Astrocyte (in vitro differentiated cells and primary cell): ENCODE results near the gene TBC1D8. TPM values are rescaled to one million over a fixed set of nuclear protein-coding genes. Genes with fewer than 3 reads are reported as not detected.

Source experiments
- DNase-seq: peaks from one replicate; pipeline ENCODE4 v3.0.0-alpha.2; 2010; ENCODE audit warnings: low read depth
- FAIRE-seq: peaks from 2 replicates; lab custom pipeline; 2011; peaks lifted over from hg19 to GRCh38; lab: Jason Lieb, UNC
- H2AFZ ChIP-seq: 2 replicates; pipeline ENCODE4 v1.6.0; 2012; ENCODE audit warnings: low read depth, low read length, inconsistent platforms
- H3K27ac ChIP-seq: 2 replicates; pipeline ENCODE4 v1.5.1; 2011; ENCODE audit warnings: low read depth, low read length, inconsistent platforms
- H3K27me3 ChIP-seq: 2 replicates; pipeline ENCODE4 v1.6.0; 2011; ENCODE audit warnings: low read length, inconsistent platforms; ENCODE audit not compliant: insufficient read depth
- H3K36me3 ChIP-seq: 2 replicates; pipeline ENCODE4 v1.5.1; 2011; ENCODE audit warnings: low read length, inconsistent platforms; ENCODE audit not compliant: insufficient read depth
- H3K4me1 ChIP-seq: 2 replicates; pipeline ENCODE4 v1.5.1; 2011; ENCODE audit warnings: low read length, inconsistent platforms; ENCODE audit not compliant: insufficient read depth
- H3K4me2 ChIP-seq: 2 replicates; pipeline ENCODE4 v1.6.0; 2012; ENCODE audit warnings: low read length, inconsistent platforms
- H3K4me3 ChIP-seq: 2 replicates; pipeline ENCODE4 v1.5.1; 2011; ENCODE audit warnings: low read depth, mild to moderate bottlenecking, low read length, inconsistent platforms; ENCODE audit not compliant: insufficient read depth
- H3K79me2 ChIP-seq: 2 replicates; pipeline ENCODE4 v1.6.0; 2012; ENCODE audit warnings: mild to moderate bottlenecking, low read length, inconsistent platforms; ENCODE audit not compliant: insufficient read depth
- H3K9ac ChIP-seq: 2 replicates; pipeline ENCODE4 v1.6.0; 2012; ENCODE audit warnings: mild to moderate bottlenecking, low read length, inconsistent platforms
- H3K9me3 ChIP-seq: 2 replicates; pipeline ENCODE4 v1.5.1; 2012; ENCODE audit warnings: low read depth, mild to moderate bottlenecking, low read length, inconsistent platforms; ENCODE audit not compliant: insufficient read depth
- H4K20me1 ChIP-seq: 2 replicates; pipeline ENCODE4 v1.6.0; 2012; ENCODE audit warnings: low read length, inconsistent platforms; ENCODE audit not compliant: insufficient read depth
- H3K27ac Mint-ChIP-seq: one replicate; pipeline ENCODE4 v1.8.0; 2021; ENCODE audit warnings: mild to moderate bottlenecking, mixed read lengths; ENCODE audit not compliant: unreplicated experiment
- H3K27me3 Mint-ChIP-seq: one replicate; pipeline ENCODE4 v1.8.0; 2021; ENCODE audit warnings: low read depth, mixed read lengths; ENCODE audit not compliant: unreplicated experiment
- H3K36me3 Mint-ChIP-seq: one replicate; pipeline ENCODE4 v1.8.0; 2021; ENCODE audit warnings: low read depth, mixed read lengths; ENCODE audit not compliant: unreplicated experiment
- H3K4me1 Mint-ChIP-seq: one replicate; pipeline ENCODE4 v1.8.0; 2021; ENCODE audit warnings: low read depth, mixed read lengths; ENCODE audit not compliant: unreplicated experiment
- H3K4me3 Mint-ChIP-seq: one replicate; pipeline ENCODE4 v1.8.0; 2021; ENCODE audit warnings: mild to moderate bottlenecking, moderate library complexity, mixed read lengths; ENCODE audit not compliant: unreplicated experiment
- H3K9me3 Mint-ChIP-seq: one replicate; pipeline ENCODE4 v1.8.0; 2021; ENCODE audit warnings: mild to moderate bottlenecking, mixed read lengths; ENCODE audit not compliant: unreplicated experiment
- EZH2 ChIP-seq: IDR thresholded peaks from 2 replicates; pipeline ENCODE4 v1.6.1; 2012; ENCODE audit warnings: mild to moderate bottlenecking, low read length, inconsistent platforms; ENCODE audit not compliant: insufficient read depth
- total RNA-seq: library from RNA; stranded (reverse); gene quantifications from 2 replicates; pipeline ENCODE4 v1.2.1, GENCODE V29; 2021
- TF ChIP-seq, protein P1 (sequence below): IDR thresholded peaks from 2 replicates; pipeline ENCODE4 v1.5.1; 2011; ENCODE audit warnings: low read depth, mild to moderate bottlenecking, inconsistent platforms, low read length, moderate library complexity; ENCODE audit not compliant: insufficient read depth

Gene TBC1D8
- total RNA-seq, 1 donor from 2014 or later: 2.4 TPM

- no peaks in the 10 kb centered on the region for H3K27me3 Mint-ChIP-seq
These were observed 157.9 kb downstream of the TBC1D8 start for GRCh38 chr2:100993294-100993693.

GRCh38 chr2:100992262-100992661, 158.9 kb downstream of the TBC1D8 start:
- Histone ChIP-seq H3K4me1 (no peaks in the 10 kb centered on the region), H4K20me1 (no peaks in the 10 kb centered on the region), H3K4me3 (no peak overlapping the region), H3K27me3 (no peaks in the 10 kb centered on the region), H3K4me2 (no peak overlapping the region), H3K27ac (no peak overlapping the region), H3K9ac (no peak overlapping the region), H3K79me2 (no peaks in the 10 kb centered on the region), H2AFZ (no peak overlapping the region), H3K36me3 (no peaks in the 10 kb centered on the region), H3K9me3 (no peaks in the 10 kb centered on the region)
- FAIRE-seq: no peak
- DNase-seq: no peak
- H3K4me3 Mint-ChIP-seq: no peak overlapping the region
- TF ChIP-seq, protein P1, sequence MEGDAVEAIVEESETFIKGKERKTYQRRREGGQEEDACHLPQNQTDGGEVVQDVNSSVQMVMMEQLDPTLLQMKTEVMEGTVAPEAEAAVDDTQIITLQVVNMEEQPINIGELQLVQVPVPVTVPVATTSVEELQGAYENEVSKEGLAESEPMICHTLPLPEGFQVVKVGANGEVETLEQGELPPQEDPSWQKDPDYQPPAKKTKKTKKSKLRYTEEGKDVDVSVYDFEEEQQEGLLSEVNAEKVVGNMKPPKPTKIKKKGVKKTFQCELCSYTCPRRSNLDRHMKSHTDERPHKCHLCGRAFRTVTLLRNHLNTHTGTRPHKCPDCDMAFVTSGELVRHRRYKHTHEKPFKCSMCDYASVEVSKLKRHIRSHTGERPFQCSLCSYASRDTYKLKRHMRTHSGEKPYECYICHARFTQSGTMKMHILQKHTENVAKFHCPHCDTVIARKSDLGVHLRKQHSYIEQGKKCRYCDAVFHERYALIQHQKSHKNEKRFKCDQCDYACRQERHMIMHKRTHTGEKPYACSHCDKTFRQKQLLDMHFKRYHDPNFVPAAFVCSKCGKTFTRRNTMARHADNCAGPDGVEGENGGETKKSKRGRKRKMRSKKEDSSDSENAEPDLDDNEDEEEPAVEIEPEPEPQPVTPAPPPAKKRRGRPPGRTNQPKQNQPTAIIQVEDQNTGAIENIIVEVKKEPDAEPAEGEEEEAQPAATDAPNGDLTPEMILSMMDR: no peak
- TF ChIP-seq EZH2: no peak
- H3K27me3 Mint-ChIP-seq: no peaks in the 10 kb centered on the region
- H3K36me3 Mint-ChIP-seq: peaks cover 11% of the 10 kb centered on the region
- H3K4me1 Mint-ChIP-seq: peaks cover 6% of the 10 kb centered on the region
- H3K27ac Mint-ChIP-seq: no peak overlapping the region
- H3K9me3 Mint-ChIP-seq: no peaks in the 10 kb centered on the region

More at GRCh38 chr2:100993294-100993693, 157.9 kb downstream of the TBC1D8 start:
- Histone ChIP-seq H3K9ac (no peak overlapping the region), H3K4me1 (no peaks in the 10 kb centered on the region), H3K27me3 (no peaks in the 10 kb centered on the region), H3K4me3 (no peak overlapping the region), H3K79me2 (no peaks in the 10 kb centered on the region), H2AFZ (no peak overlapping the region), H3K36me3 (no peaks in the 10 kb centered on the region), H3K27ac (no peak overlapping the region), H4K20me1 (no peaks in the 10 kb centered on the region), H3K4me2 (no peak overlapping the region), H3K9me3 (no peaks in the 10 kb centered on the region)
- no peak for TF ChIP-seq EZH2
- TF ChIP-seq, protein P1: no peak
- Mint-ChIP-seq H3K9me3 (no peaks in the 10 kb centered on the region), H3K36me3 (peaks cover 11% of the 10 kb centered on the region), H3K4me1 (peaks cover 5% of the 10 kb centered on the region), H3K4me3 (no peak overlapping the region), H3K27ac (no peak overlapping the region)
- FAIRE-seq (no peak), DNase-seq (no peak)

DNA sequence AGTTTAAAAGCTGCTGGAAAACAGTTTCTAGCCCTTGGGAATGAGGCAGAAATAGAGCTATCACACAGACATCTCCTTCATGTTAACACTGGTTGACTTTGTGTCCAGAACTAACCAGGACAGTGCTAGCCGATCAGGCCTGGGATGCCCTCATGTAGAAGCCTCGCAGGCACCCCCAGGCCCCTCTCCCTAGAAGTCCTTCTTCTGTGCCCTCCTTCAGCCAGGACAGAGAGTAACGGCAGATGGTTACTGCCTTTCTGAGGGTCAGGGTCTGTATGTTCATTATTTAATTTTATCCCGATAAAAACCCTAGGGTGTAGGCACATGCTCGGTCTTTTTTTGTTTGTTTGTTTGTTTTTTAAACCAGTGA, 159.8 kb downstream of the TBC1D8 start:
- FAIRE-seq (no peak), DNase-seq (no peak)
- H3K27me3 Mint-ChIP-seq: no peaks in the 10 kb centered on the region
- no peak overlapping the region for H3K4me3 Mint-ChIP-seq
- no peaks in the 10 kb centered on the region for H3K4me1 ChIP-seq
- no peaks in the 10 kb centered on the region for H3K36me3 ChIP-seq
- H3K36me3 Mint-ChIP-seq: peaks cover 11% of the 10 kb centered on the region
- no peak overlapping the region for H3K27ac ChIP-seq
- H3K79me2 ChIP-seq: no peaks in the 10 kb centered on the region
- no peaks in the 10 kb centered on the region for H4K20me1 ChIP-seq
- no peaks in the 10 kb centered on the region for H3K9me3 Mint-ChIP-seq
- H3K27ac Mint-ChIP-seq: no peak overlapping the region
- H2AFZ ChIP-seq: no peak overlapping the region
- H3K9ac ChIP-seq: no peak overlapping the region
- peaks cover 6% of the 10 kb centered on the region for H3K4me1 Mint-ChIP-seq
- no peaks in the 10 kb centered on the region for H3K27me3 ChIP-seq
- H3K4me2 ChIP-seq: no peak overlapping the region
- H3K9me3 ChIP-seq: no peaks in the 10 kb centered on the region
- TF ChIP-seq EZH2: no peak
- no peak overlapping the region for H3K4me3 ChIP-seq
